NCI-H1105 (cell line): Measurements from ENCODE around the gene BASP1.
"Not testable (repeated sequence)": the region's sequence is repeated elsewhere in the genome, so short reads cannot be mapped to it uniquely, and the experiment has no call there.

Experiments
- DNase-seq: peaks from one replicate; lab custom pipeline; 2025; lab: John Stamatoyannopoulos, UW

The BASP1 gene

GRCh38 chr5:17289681-17290539 is 72.5 kb downstream of the BASP1 start:
- no peak for DNase-seq

GRCh38 chr5:17290540-17290974 is 73.1 kb downstream of the BASP1 start:
- DNase-seq = no peak

GRCh38 chr5:17292434-17293015 is 75.1 kb downstream of the BASP1 start:
- DNase-seq = no peak

- DNase-seq = no peak
Observed at GRCh38 chr5:17294639-17295311, 77.3 kb downstream of the BASP1 start.

- DNase-seq = no peak
Observed at GRCh38 chr5:17295671-17296070, 78.2 kb downstream of the BASP1 start.

GRCh38 chr5:17302106-17302505 is 84.7 kb downstream of the BASP1 start:
- no peak for DNase-seq

GRCh38 chr5:17302604-17303003 is 85.2 kb downstream of the BASP1 start:
- no peak for DNase-seq

GRCh38 chr5:17304282-17304681 is 86.9 kb downstream of the BASP1 start:
- DNase-seq = no peak

GRCh38 chr5:17305017-17305416 is 87.6 kb downstream of the BASP1 start:
- no peak for DNase-seq

- DNase-seq = no peak
Observed at GRCh38 chr5:17305964-17306725, 88.7 kb downstream of the BASP1 start.

GRCh38 chr5:17306726-17307091 is 89.3 kb downstream of the BASP1 start:
- no peak for DNase-seq

- not testable (repeated sequence) for DNase-seq
Observed at GRCh38 chr5:17307440-17307839, 90.0 kb downstream of the BASP1 start.

- DNase-seq = no peak
Observed at GRCh38 chr5:17308326-17309065, 91.1 kb downstream of the BASP1 start.

- no peak for DNase-seq
Observed at GRCh38 chr5:17309462-17309861, 92.0 kb downstream of the BASP1 start.

- not testable (repeated sequence) for DNase-seq
Observed at GRCh38 chr5:17310502-17310901, 93.1 kb downstream of the BASP1 start.

GRCh38 chr5:17311811-17312210 is 94.4 kb downstream of the BASP1 start:
- DNase-seq = not testable (repeated sequence)

GRCh38 chr5:17312358-17312757 is 94.9 kb downstream of the BASP1 start:
- no peak for DNase-seq

GRCh38 chr5:17314907-17315471 is 97.6 kb downstream of the BASP1 start:
- DNase-seq = no peak

- DNase-seq = no peak
Observed at GRCh38 chr5:17315710-17316221, 98.3 kb downstream of the BASP1 start.

- DNase-seq = no peak
Observed at GRCh38 chr5:17316970-17317459, 99.6 kb downstream of the BASP1 start.

- no peak for DNase-seq
Observed at GRCh38 chr5:17317473-17317872, 100.0 kb downstream of the BASP1 start.
